OCI-LY7 (cell line): ENCODE data around the gene MGST3. TPM values are rescaled to one million over a fixed set of nuclear protein-coding genes. Genes with fewer than 3 reads are reported as not detected.
"Not testable (repeated sequence)": the region's sequence is repeated elsewhere in the genome, so short reads cannot be mapped to it uniquely, and the experiment has no call there.

Experiments
- BruUV-seq: library from RNA; stranded (reverse); fragments of 400-500 nt; replicated peaks from 2 replicates; lab custom pipeline; 2021; lab: Mats Ljungman, UMichigan
- CTCF ChIA-PET: fragments of 300-600 bp; sonication (Branson Sonifier 250); formaldehyde crosslinking; loops from one replicate; lab custom pipeline; 2022; ENCODE audit warnings: antibody characterized with exemption; ENCODE audit not compliant: unreplicated experiment; lab: Charles Lee
- POLR2A ChIA-PET: fragments of 300-600 bp; sonication (Branson Sonifier 250); formaldehyde crosslinking; loops from one replicate; lab custom pipeline; 2022; ENCODE audit warnings: antibody characterized with exemption; lab: Charles Lee
- DNase-seq: peaks from one replicate; pipeline ENCODE4 v3.0.0-alpha.2; 2015; ENCODE audit warnings: low spot score
- H2AFZ ChIP-seq: fragments of 200-600 bp; sonication (generic), shearing (Covaris generic); 2 replicates; pipeline ENCODE4 v1.6.1; 2014; ENCODE audit warnings: mild to moderate bottlenecking, antibody characterized with exemption, low read length, moderate library complexity
- H3K27ac ChIP-seq: fragments of 200-600 bp; sonication (generic); 2 replicates; pipeline ENCODE4 v1.5.1; 2014; ENCODE audit warnings: mixed run types, low read depth, mild to moderate bottlenecking, moderate library complexity, low read length, inconsistent platforms; ENCODE audit not compliant: poor library complexity, severe bottlenecking
- H3K36me3 ChIP-seq: fragments of 200-600 bp; sonication (generic); 2 replicates; pipeline ENCODE4 v1.6.1; 2014; ENCODE audit warnings: mild to moderate bottlenecking, antibody characterized with exemption, low read length, moderate library complexity, mixed read lengths; ENCODE audit not compliant: insufficient read depth
- H3K4me1 ChIP-seq: fragments of 200-600 bp; sonication (generic); 2 replicates; pipeline ENCODE4 v1.5.1; 2014; ENCODE audit warnings: mild to moderate bottlenecking, low read length; ENCODE audit not compliant: insufficient read depth, poor library complexity, severe bottlenecking
- H3K4me2 ChIP-seq: fragments of 200-600 bp; sonication (generic); 2 replicates; pipeline ENCODE4 v1.6.1; 2014; ENCODE audit warnings: mild to moderate bottlenecking, low read length
- H3K4me3 ChIP-seq: fragments of 200-600 bp; sonication (generic); 2 replicates; pipeline ENCODE4 v1.5.1; 2014; ENCODE audit warnings: mild to moderate bottlenecking, low read depth, low read length; ENCODE audit not compliant: poor library complexity, severe bottlenecking
- H3K79me2 ChIP-seq: fragments of 200-600 bp; sonication (generic); 2 replicates; pipeline ENCODE4 v1.6.1; 2016; ENCODE audit warnings: low read depth, mild to moderate bottlenecking, low read length, moderate library complexity, mixed read lengths; ENCODE audit not compliant: insufficient read depth
- H3K9me2 ChIP-seq: fragments of 200-600 bp; sonication (generic); 2 replicates; pipeline ENCODE4 v1.6.1; 2016; ENCODE audit warnings: mild to moderate bottlenecking, low read length, mixed read lengths; ENCODE audit not compliant: insufficient read depth
- H3K9me3 ChIP-seq: fragments of 200-600 bp; sonication (generic); 2 replicates; pipeline ENCODE4 v1.6.1; 2014; ENCODE audit warnings: mild to moderate bottlenecking, mixed run types, low read length, mixed read lengths
- H4K20me1 ChIP-seq: fragments of 200-600 bp; sonication (generic); 2 replicates; pipeline ENCODE4 v1.6.1; 2014; ENCODE audit warnings: mild to moderate bottlenecking, antibody characterized with exemption, low read length, moderate library complexity, mixed read lengths; ENCODE audit not compliant: insufficient read depth
- CTCF ChIP-seq: fragments of 200-600 bp; sonication (generic); conservative IDR thresholded peaks from 2 replicates; pipeline ENCODE4 v1.5.1; 2014; ENCODE audit warnings: mild to moderate bottlenecking, antibody characterized with exemption, low read length, moderate library complexity, mixed read lengths
- EZH2phosphoT487 ChIP-seq: fragments of 200-600 bp; sonication (generic); IDR thresholded peaks from 2 replicates; pipeline ENCODE4 v1.6.1; 2018; ENCODE audit warnings: low read depth, borderline replicate concordance, mild to moderate bottlenecking, mixed run types, antibody characterized with exemption, low read length, moderate library complexity, mixed read lengths
- intact Hi-C: fragments of 100-400 bp; cut with micrococcal nuclease; formaldehyde crosslinking; loops from one replicate; pipeline ENCODE4 v1.10.0; 2022; ENCODE audit not compliant: unreplicated experiment
- total RNA-seq, 2 experiments: library from RNA; depleted of rRNA in 1 of 2; stranded (reverse); fragments of >200 nt in 1 of 2; shearing (Covaris generic) in 1 of 2; gene quantifications; 2 replicates each; pipeline ENCODE4 v1.2.3, GENCODE V29; 2014 to 2022

Gene MGST3
- total RNA-seq, 2 experiments from 2014 or later, result 115 to 127 TPM

- Histone ChIP-seq H4K20me1 (no peaks in the 10 kb centered on the region), H3K4me2 (no peak overlapping the region), H3K4me3 (no peak overlapping the region), H3K4me1 (peaks cover 6% of the 10 kb centered on the region), H3K9me3 (no peaks in the 10 kb centered on the region), H3K36me3 (peaks cover 43% of the 10 kb centered on the region), H3K79me2 (no peaks in the 10 kb centered on the region), H3K27ac (no peak overlapping the region), H2AFZ (no peak overlapping the region), H3K9me2 (no peaks in the 10 kb centered on the region)
- CTCF ChIA-PET, result no interaction called here
- no TSS peak for BruUV-seq
- TF ChIP-seq CTCF, result no peak
- TF ChIP-seq EZH2phosphoT487, result no peak
- POLR2A ChIA-PET, result interaction anchor here (0.7 to 1.5 kb wide), 4 partner anchors 9 to 107 kb away, joined by 3 to 4 read pairs (median 4); partner anchors contain the start of gene MGST3
- DNase-seq, result no peak
- intact Hi-C loops, result no loop called here
These were observed 18.0 kb downstream of the MGST3 start for GRCh38 chr1:165648919-165649572.

- CTCF ChIA-PET, result no interaction called here
- POLR2A ChIA-PET, result interaction anchor here (1.0 to 1.5 kb wide), 4 partner anchors 10 to 35 kb away, joined by 3 to 7 read pairs (median 3); no protein-coding TSS in a partner anchor
- intact Hi-C loops, result no loop called here
- no TSS peak for BruUV-seq
- Histone ChIP-seq H3K9me3 (no peaks in the 10 kb centered on the region), H3K36me3 (peaks cover 63% of the 10 kb centered on the region), H3K4me3 (no peak overlapping the region), H3K4me2 (no peak overlapping the region), H2AFZ (no peak overlapping the region), H3K79me2 (no peaks in the 10 kb centered on the region), H3K9me2 (no peaks in the 10 kb centered on the region), H3K4me1 (no peaks in the 10 kb centered on the region), H3K27ac (no peak overlapping the region), H4K20me1 (no peaks in the 10 kb centered on the region)
- no peak for DNase-seq
- TF ChIP-seq EZH2phosphoT487, result no peak
- no peak for TF ChIP-seq CTCF
These were observed 20.1 kb downstream of the MGST3 start for GRCh38 chr1:165650981-165651625.

- DNase-seq, H3K9me3 ChIP-seq, H3K79me2 ChIP-seq, H3K4me2 ChIP-seq, H3K4me3 ChIP-seq, H3K27ac ChIP-seq, H3K9me2 ChIP-seq, BruUV-seq, H4K20me1 ChIP-seq, H3K4me1 ChIP-seq, H2AFZ ChIP-seq, intact Hi-C loops, CTCF ChIA-PET: not testable (repeated sequence)
- H3K36me3 ChIP-seq, result peaks cover 64% of the 10 kb centered on the region
- POLR2A ChIA-PET, result interaction anchor here (0.6 to 3.2 kb wide), 4 partner anchors 14 to 77 kb away, joined by 5 to 13 read pairs (median 6); no protein-coding TSS in a partner anchor
These were observed 27.9 kb downstream of the MGST3 start for GRCh38 chr1:165658766-165659580.
